Stimulated activated CD4-positive, alpha-beta T cell treated with anti-CD3 and anti-CD28 coated beads, Interleukin-15, amount 100 ng/mL, for 48 hours (primary cell): Measurements from ENCODE around the gene PYGL.
"Not testable (repeated sequence)": the region's sequence is repeated elsewhere in the genome, so short reads cannot be mapped to it uniquely, and the experiment has no call there.

Experiments used
- DNase-seq, 2 donors: peaks; one replicate each; pipeline ENCODE4 v3.0.0-alpha.2; 2020; ENCODE audit warnings: low read depth in 2 of 2

The PYGL gene

DNA sequence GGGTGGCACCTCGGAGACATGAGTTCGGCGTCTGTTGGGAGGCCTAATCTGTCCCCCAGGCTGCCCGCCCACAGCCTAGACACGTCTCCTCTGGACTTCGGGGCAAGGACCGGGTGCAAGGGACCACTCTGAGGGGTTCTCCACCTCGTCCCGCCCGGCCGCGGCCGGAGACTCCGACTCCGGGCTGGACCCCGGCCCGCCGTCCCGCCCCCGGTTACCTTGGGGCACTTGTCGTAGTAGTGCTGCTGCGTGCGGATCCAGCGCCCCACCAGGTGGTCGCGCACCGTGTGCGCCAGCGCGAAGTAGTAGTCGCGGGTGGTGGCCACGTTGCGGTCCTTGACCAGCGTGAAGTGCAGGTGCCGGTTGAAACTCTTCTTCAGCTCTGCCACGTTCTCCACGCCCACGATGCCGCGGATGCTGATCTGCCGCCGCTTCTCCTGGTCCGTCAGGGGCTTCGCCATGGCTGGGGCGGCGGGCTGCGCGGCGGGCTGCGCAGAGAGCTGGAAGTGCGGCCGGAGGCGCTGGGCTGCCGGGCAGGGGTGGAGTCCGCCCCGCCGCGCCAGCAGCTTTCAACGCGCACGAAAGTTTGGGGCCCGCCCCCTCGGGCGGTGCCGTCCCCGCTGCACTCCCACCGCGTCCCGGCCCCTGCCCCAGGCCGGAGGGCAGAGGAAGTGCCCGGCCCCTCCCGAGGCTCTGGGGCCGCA, at the start of gene PYGL:
Gene PYGL, minus strand, starts transcription at position 541 of the 704 bp plus-strand sequence. Its CDS starts 80 bp downstream, at position 461.
- peak in 1 of 2 donors; percentile 7 for DNase-seq

DNA sequence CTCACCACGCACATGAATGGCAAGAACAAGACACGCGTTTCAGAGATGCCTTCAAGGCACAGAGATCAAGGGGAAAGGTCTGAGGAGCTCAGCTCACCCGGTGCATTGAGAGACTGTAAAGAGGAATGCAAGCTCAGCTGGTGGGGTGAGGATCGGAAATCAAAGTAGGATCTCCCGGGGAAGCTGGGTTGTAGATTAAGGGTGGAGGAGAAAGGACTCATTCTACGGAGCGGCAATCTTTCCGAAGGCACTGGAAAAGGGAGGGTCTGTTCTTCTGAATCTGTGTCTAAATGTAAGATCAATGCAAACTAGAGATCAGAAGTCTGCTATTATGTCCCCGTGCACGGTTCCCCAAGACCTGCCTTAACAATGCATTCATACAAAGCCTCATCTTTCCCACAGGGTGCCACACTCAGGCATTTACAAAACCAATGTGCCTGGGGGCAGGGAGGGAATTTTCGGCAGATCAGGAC, 41.6 kb upstream of the PYGL start:
- DNase-seq = no peak

DNA sequence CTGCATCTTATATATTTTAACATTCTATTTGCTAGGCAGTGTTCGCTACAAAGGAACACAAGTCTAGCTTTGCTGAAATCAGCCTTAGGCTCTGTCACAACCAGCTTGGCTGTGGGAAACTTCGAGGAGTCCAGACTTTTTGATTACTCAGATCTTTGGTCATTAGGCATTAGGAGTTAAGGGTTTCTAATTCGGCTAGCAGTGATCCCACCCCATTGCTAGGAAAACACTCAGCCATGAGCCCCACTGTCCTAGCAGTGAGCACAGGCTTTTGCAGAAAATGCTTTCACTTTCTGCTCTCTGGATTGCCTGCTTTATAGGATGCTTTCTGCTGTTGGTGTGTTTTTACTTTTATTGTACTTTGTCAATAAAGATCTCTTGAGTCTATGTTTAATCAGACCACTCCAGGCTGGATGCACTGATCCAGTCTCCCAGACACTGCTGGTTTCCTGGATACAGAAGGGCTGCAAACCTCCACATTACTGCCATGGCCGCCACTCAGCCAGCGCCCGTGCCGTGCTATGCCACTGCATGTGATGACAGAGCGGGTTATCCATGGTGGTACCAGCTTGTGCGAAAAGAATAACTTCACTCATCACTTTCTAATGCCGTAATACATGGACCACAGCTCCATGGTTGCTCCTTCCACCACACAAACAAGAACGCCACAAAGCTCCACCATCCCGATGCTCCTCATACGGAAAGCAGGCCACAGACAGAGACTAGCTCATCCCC, 41.0 kb upstream of the PYGL start:
- no peak for DNase-seq

DNA sequence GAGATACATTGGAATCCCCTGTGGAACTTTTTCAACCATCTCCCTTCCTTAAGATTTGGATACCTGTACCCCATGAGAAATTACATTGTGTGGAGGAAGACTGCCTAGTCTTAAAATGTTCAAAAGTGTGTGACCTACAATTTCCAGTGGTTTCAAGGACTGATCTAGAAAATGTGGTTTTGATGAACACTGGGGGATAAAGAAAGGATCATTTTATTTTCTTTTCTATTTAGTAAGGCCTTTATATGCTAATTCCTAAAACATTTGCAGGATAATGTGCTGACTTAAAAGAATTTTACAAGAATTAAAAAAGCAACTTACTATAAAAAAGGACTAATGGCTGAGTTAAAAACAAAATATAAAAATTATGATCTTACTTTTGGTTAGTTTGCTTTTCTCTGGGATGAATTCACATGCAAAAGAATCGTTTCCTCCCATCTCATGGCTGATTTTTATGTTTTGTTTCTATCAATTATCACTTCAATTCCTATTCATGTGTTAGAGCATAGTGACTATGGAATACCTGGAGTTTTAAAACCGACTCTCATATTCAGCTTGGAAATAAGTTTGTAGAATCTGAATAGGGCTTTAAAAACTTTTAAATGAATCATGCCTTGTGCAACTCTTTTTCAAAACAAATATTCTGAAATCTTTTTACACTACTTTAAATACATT, 39.9 kb upstream of the PYGL start:
- no peak for DNase-seq

DNA sequence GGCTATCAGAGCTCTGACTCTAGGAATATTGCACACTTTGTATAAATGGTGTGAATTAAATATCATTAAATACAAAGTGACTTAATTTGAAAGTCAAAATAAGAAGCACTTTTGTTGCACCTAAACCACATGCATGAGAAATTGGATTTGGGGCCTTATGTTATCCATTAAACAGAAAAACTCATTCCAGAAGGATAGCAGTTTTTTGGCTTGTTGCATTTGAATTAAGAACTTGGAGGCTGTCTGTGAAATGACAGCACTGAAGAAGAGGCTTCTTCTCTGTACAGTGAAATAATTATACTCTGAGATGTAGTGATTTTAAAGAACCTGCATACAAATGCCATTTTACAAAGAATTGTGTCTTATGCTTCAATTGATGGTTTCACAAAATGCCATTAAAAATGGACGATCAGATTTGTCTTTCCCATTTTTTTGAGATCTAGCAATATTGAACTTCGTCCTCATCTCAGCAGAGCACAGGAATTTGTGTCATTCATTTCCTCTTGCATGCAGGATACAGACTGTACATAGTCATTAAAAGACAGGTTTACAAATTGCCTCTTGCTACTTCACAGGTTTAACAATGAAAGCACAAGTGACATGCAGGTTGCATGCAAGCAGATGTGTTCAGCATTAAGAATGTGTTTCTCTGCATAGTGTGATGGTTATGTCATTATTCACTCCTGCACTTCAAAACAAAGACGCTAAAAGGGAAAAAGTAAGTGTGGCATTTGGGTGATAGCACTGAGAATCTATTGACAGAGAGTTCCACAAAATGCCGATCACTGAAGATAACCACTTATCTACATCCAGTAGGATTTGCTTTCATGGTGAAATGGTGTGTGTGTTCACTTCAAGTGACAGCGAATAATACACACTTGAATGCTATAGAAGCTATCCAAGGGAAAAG, 35.9 kb upstream of the PYGL start:
- DNase-seq = no peak

DNA sequence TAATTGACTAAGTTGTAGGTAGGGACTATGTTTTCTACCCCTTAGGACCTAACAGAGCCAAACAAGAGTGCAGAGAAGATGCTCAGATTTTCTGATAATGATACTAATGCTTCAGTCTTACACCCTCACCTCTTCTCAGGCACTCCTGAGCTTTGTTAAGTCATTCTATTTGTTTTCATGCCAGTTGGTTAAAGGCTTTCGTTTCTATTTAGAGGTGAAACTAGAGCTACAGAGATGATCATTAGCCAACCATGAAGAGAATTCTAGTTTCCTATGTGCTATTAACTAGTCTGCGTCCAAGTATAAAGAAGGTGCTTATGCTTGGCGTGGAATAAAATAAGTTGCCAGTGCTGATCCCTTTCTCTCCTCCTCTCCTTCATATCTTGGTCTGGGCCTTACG, 34.6 kb upstream of the PYGL start:
- no peak for DNase-seq

DNA sequence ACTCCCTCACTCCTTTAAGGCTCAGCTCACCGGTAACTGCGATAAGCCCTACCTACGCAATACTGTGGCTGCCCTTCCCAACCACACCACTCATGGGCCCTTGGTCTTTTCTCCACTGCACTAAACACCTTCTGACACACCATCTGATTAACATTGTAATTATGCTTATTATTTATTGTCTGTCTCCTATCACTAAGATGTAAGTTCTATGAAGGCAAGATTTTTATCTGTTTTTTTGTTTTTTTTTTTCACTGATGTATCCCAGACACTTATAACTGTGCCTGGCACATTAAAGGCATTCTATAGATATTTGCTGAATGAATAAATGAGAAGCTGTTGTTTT, 34.2 kb upstream of the PYGL start:
- no peak for DNase-seq

DNA sequence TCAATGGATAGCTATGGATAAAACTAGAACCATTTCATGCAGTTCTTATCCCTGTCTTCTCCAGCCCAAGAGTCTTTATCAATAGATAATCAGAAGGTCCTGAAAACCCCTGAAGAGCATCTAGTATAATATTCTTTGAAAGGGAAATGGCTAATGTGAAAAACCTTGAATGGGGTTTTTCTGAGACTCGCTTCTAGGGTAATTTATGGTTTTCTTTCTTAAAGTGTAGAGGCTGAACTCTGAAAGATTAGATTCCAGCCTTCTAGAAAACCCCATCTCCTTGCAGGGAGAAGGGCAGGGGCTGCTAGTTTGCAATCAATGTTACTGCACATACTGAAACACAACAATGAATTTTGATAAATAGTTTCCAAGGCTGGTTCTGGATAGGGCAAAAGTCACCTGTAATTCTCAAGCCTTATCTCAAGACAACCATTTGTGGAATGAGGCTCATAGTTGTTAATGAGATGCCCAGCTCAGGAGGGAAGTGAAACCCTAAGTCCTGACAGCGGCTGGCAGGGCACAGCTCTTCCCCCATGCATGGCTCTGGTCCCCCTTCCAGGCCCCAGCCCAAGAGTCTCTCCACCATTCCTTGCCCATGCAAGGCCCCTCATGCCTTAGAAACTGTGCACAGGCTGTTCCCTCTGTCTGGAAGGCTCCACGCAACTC, 33.7 kb upstream of the PYGL start:
- no peak for DNase-seq

DNA sequence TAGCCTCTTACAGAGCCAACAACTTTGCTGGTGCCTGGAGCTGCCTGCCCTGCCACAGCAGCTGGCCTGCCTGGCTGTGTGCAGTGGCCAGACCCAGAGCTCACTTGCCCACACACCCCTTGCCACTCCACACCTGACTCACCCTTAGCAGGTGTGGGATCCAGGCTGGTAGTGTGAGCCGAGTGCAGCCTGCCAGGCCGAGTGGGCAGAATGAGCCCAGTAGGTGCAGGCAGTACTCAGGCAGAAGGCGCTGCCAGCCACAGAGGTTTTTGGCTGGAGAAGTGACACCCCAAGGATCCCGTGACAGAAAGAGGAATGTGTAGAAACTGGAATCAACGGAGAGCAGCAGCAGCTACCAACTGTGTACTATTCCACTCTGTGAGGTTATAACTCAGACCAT, 29.8 kb upstream of the PYGL start:
- no peak for DNase-seq

DNA sequence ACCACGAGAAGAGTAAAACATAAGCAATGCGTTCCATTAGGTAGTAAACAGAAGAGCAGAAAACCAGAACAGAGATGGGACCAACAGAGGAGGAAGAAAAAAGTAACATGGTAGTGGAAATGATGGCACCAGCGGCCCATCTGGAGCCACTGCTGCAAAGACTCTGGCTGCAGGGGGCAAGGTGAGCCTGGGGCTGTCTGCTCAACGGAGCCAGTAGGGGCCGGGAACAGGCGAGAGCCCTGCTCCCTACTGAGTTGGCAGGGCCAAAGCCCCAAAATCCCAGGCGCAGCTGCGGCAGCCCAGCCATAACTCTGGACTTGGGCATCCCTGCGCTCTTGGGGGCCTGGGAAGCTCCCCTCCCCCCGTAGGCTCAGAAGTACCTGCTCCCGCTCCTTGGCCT, 28.5 kb upstream of the PYGL start:
- no peak for DNase-seq

DNA sequence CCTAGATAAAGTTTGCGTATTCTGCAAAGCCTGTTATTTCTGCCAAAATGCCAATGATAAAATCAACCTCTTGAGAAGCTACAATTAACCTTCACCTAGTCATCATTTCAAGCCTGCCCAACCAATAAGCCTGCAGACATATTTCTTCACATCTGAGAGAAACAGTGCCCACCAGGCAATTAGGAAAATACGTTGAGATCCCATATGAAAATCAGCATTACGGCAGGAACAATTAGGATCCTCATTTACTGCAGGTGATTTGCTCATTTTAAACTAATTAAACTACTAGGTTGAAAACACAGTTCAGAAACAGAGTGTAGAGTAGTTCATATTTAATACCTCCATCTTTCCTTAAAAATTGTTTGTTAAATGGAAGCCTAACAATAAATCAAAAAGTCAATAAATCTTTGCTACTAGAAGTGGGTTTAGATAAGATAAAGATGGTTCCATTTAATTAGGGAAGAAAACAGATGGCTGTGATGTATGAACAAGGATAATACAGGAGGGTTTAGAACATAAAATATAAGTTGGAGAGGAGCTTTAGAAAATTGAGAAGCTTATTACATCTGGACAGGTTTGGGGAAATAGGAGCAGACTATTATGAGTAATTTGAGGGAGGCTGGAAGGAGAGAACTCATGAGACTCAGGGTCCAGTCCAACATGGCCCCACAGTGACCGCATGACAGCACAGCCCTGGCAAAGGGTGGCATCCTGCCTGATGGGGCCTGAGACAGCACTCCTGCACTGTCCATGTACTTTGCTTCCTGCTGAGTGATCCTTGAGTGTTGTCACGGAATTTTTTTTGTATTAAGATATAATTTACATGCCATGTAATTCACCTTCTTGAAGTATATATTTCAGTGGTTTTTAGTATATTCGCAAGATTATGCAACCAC, 26.9 kb upstream of the PYGL start:
- DNase-seq = no peak

DNA sequence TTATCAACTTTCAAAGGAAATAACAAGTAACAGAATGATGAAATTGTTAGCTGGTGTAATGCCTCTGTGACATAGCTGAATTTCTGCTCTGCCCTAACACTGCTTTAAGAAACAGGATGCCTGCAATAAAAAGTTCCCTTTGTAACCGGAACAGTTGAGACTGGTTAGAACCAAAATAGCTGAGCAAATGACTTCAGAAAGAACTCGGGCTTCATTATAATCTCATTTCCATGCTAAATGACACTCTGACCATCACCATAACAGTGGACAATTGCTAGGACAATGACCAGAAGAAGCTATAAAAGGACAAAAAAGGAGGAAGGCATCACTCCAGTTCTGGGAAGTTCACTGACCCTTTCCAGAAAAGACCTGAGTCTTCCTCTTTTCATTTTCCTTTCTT, 23.5 kb upstream of the PYGL start:
- no peak for DNase-seq

DNA sequence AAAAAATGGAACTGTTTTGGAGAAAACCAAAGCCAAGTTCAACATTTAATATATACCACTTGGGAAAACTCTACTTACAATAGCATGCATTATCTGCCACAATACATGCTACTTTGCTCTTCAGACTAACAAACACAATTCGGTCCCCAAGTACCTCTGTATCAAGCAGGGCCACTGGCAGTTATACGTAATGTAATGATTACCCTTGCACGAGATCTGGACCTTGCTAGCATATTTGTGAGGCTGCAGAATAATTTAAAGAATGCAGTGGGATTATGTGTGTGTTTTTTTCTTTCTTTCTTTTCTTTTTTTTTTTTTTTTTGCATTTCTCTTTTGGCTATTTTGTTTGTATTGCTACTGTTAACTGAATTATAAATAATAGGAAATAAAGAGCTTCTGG, 22.8 kb upstream of the PYGL start:
- no peak for DNase-seq

DNA sequence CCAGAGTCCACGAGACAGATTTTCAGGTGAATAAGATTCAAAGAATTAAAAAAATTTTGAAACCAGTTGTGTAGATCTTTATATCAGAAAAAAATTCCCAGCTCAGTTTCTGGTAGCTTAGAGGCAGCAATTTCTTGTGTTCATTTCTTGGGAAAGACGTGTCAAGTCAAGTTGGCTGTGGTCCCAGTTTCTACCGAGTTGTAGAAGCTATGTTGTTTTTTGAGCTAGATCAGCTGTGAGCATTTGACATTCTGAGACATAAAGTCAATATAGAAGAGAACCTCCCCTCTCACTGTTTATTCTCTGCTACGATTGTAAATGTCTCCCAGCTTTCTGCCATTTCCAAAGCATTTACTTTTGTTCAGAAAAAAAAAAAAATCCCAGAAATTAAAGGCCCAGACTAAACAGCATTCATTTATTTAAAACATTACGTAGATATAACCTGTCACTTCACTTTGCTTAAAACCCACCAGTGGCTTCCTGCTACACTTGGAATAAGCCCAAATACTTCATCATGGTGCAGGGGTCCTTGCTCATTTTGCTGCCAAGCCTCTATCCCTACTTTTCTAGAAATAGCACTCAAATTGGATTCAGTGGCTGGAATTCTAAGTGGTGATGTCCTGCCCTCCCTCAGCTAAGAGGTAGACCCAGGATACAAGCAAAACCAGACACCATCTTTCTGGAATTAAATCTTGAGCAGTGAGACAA, 20.6 kb upstream of the PYGL start:
- DNase-seq = no peak

DNA sequence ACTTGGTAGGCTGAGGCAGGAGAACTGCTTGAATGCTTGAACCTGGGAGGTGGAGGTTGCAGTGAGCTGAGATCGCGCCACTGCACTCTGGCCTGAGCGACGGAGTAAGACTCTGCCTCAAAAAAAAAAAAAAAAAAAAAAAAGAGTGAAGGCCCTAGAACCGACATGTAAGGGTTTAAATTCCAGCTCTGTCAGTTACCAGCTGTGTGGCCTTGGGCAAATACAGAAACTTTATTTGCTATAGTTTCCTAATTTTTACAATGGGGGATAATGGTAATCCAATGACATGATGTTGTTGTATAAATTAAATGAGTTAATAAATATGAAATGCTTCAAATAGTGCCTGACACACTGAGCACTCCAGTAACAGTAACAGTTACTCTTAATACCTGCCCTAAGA, 19.6 kb upstream of the PYGL start:
- DNase-seq = no peak

DNA sequence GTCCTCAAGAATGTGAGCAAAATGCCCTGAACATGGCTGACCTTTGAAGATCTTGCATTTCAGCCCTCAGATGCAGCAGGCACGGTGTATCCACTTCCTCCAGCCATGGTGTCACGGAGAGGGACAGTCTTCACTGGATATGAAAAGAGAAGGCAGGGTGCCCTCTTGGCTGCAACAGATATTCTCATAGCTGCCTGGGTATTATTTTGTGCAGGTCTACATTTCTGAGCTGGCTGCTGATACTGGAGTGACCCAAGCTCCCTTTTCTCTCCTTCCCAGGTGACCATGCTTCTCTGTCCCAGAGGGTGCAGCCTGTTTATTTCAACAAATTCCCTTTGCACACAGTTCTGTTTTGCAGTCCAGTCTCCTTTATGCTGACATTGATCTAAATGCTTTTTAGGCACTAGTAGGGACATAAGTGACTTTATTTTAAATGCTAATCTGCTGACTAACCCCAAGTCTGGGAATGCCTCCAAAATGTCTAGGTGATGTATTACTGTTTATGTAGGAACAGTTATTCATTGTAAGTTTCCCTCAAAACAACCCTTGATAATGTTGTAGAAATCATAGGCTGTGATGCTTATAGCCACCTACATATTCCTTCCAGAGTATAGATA, 17.4 kb upstream of the PYGL start:
- no peak for DNase-seq

DNA sequence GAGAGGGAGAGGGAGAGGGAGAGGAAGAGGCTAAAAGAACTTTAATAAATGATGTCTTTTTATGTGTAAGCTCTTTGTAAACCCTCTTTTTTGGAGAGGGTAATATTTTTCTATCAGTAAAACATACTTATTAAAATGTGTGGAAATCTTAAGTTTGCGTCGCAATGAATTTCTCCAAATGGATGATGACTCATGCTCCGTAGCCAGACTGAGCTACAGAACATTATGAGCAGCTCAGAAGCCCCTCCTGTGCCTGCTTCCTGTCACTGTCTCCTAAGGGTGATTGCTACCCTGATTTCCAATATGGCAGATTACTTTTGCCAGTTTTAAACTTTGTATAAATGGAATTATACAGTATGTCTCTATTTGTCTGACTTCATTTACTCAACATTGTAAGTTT, 13.0 kb upstream of the PYGL start:
- no peak for DNase-seq

DNA sequence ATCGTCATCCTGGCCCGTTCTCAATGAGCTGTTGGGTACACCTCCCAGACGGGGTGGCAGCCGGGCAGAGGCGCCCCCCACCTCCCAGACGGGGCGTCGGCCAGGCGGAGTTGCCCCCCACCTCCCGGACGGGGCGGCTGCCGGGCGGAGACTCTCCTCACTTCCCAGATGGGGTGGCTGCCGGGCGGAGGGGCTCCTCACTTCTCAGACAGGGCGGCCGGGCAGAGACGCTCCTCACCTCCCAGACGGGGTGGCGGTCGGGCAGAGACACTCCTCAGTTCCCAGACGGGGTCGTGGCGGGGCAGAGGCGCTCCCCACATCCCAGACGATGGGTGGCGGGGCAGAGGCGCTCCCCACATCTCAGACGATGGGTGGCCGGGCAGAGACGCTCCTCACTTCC, 12.1 kb upstream of the PYGL start:
- DNase-seq = not testable (repeated sequence)

DNA sequence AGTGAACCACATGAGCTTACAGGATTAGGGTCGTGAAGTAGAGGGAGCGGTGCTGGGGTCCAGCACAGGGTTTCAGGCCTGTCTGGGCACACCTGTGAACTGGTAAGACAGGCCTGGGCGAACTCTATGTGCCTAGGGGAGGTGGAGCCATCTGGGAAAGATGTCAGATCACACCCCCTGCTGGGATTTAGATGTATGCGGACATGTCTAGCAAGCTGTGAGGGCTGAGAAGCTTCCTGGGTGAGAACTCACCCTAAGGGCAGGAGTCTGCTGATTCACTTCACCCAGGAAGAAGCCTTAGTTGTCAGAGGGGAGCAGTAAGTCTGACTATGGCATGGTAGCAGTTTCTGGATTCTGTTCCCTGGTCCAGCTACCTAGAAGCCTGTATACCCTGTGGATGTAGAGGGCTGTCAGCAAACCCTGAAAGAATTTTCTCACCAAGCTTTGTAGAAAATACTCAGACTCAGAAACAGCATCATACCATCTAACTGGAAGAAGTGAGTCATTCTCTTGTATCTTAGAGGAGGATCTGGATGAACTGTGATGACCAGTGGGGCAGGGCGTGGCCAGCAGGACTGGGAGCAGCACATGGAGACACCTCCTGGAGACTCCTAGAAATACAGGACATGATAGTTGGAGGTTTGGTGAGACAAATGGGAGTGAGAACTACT, 11.2 kb upstream of the PYGL start:
- peak in 1 of 2 donors; percentile 43 for DNase-seq
